K562 (cell line): ENCODE measurements around the gene RHEBL1. TPM values are rescaled to one million over a fixed set of nuclear protein-coding genes. Genes with fewer than 3 reads are reported as not detected.
A peak's percentile ranks its signal among the peaks of the same experiment; 100 is the strongest.

Experiments
- BHLHE40 ChIP-seq: IDR thresholded peaks from 2 replicates; pipeline ENCODE4 v1.6.1; 2011; ENCODE audit warnings: low read length, improper control_type of control experiment
- CTBP1 ChIP-seq: fragments of 450-650 bp; IDR thresholded peaks from 2 replicates; pipeline ENCODE4 v1.6.1; 2016; ENCODE audit warnings: borderline replicate concordance
- EZH2 ChIP-seq: IDR thresholded peaks from 2 replicates; pipeline ENCODE4 v1.6.1; 2012; ENCODE audit warnings: low read depth, mild to moderate bottlenecking, inconsistent platforms, low read length, borderline replicate concordance
- HMG20B ChIP-seq: fragments of 250-450 bp; sonication (Bioruptor Pico); IDR thresholded peaks from 2 replicates; pipeline ENCODE4 v1.5.0; 2021; ENCODE audit warnings: mild to moderate bottlenecking
- HNRNPLL ChIP-seq: fragments of 200-400 bp; formaldehyde crosslinking; IDR thresholded peaks from 2 replicates; pipeline ENCODE4 v1.6.1; 2017; ENCODE audit warnings: low read length, low read depth, mild to moderate bottlenecking; ENCODE audit not compliant: poor library complexity, severe bottlenecking
- KLF16 ChIP-seq: IDR thresholded peaks from 2 replicates; pipeline ENCODE4 v1.6.1; 2016; ENCODE audit warnings: antibody characterized with exemption
- MAX ChIP-seq: sonication (generic); formaldehyde crosslinking; IDR thresholded peaks from 2 replicates; pipeline ENCODE4 v1.9.0; 2022; ENCODE audit warnings: mild to moderate bottlenecking, missing genetic modification reagents
- MYC ChIP-seq, 2 experiments: fragments of 250-450 bp in 1 of 2; sonication (Bioruptor Pico) in 1 of 2; IDR thresholded peaks; 2 replicates each; pipeline versions ENCODE4 v1.5.1 to v1.6.1; 2012 to 2021; ENCODE audit warnings: low read depth in 2 of 2, borderline replicate concordance in 1 of 2, improper control_type of control experiment in 1 of 2, low read length in 1 of 2, mild to moderate bottlenecking in 1 of 2, moderate library complexity in 1 of 2
- NELFE ChIP-seq: IDR thresholded peaks from 2 replicates; pipeline ENCODE4 v1.6.1; 2011; ENCODE audit warnings: mild to moderate bottlenecking; ENCODE audit not compliant: insufficient read depth, insufficient read length
- POLR2B ChIP-seq: fragments of 450-650 bp; IDR thresholded peaks from 2 replicates; pipeline ENCODE4 v1.6.1; 2018; ENCODE audit warnings: low read depth; ENCODE audit not compliant: partially characterized antibody
- PURB ChIP-seq: sonication (generic); formaldehyde crosslinking; IDR thresholded peaks from 2 replicates; pipeline ENCODE4 v1.9.0; 2021; ENCODE audit warnings: low read depth, mild to moderate bottlenecking, missing genetic modification reagents
- RBFOX2 ChIP-seq: fragments of 200-400 bp; formaldehyde crosslinking; IDR thresholded peaks from 2 replicates; pipeline ENCODE4 v1.6.1; 2017; ENCODE audit warnings: low read depth, mild to moderate bottlenecking, low read length, moderate library complexity
- SIRT6 ChIP-seq: IDR thresholded peaks from one replicate; pipeline ENCODE4 v1.6.1; 2012; ENCODE audit warnings: low read depth, mild to moderate bottlenecking, control low read depth, inconsistent platforms, low read length, moderate library complexity
- TFAP4 ChIP-seq: sonication (generic); formaldehyde crosslinking; IDR thresholded peaks from 2 replicates; pipeline ENCODE4 v1.8.0; 2022; ENCODE audit warnings: missing genetic modification reagents, mild to moderate bottlenecking, moderate library complexity, borderline replicate concordance
- THRB ChIP-seq: fragments of 450-650 bp; formaldehyde crosslinking; conservative IDR thresholded peaks from 2 replicates; pipeline ENCODE4 v1.4.0; 2022; ENCODE audit warnings: mild to moderate bottlenecking, missing genetic modification characterization
- ZFP91 ChIP-seq: sonication (generic); formaldehyde crosslinking; IDR thresholded peaks from 2 replicates; pipeline ENCODE4 v1.8.0; 2022; ENCODE audit warnings: mild to moderate bottlenecking, missing genetic modification reagents
- ZMIZ1 ChIP-seq, 2 experiments: fragments of 150-350 bp in 1 of 2; IDR thresholded peaks; 2 replicates each; pipeline ENCODE4 v1.6.1; 2012 to 2016; ENCODE audit warnings: low read depth in 2 of 2, low read length in 2 of 2, mild to moderate bottlenecking in 1 of 2, moderate library complexity in 1 of 2
- ZNF263 ChIP-seq: sonication (generic); formaldehyde crosslinking; IDR thresholded peaks from 2 replicates; pipeline ENCODE4 v1.8.0; 2022; ENCODE audit warnings: mild to moderate bottlenecking, missing genetic modification reagents, borderline replicate concordance
- ZNF316 ChIP-seq: fragments of 450-650 bp; IDR thresholded peaks from 2 replicates; pipeline ENCODE4 v1.6.1; 2016
- ZNF583 ChIP-seq: fragments of 250-450 bp; sonication (Bioruptor Pico); IDR thresholded peaks from 2 replicates; pipeline ENCODE4 v1.4.0; 2020
- polyA plus RNA-seq, 8 experiments: library from polyadenylated mRNA; depleted of rRNA in 4 of 8; stranded (reverse) in 5 of 8; unstranded in 3 of 8; fragments of >200 nt; fragmentation: Nextera tagmentation in 2 of 8; fragmentation: Illumina TruSeq in 1 of 8; extraction: Ambion mirVana in 2 of 8; extraction: Trizol in 1 of 8; gene quantifications; 2 replicates each; pipeline versions ENCODE4 v1.2.1 to v1.2.3, GENCODE V29; 2011 to 2014; ENCODE audit warnings: inconsistent platforms in 1 of 8, missing spikeins in 1 of 8
- total RNA-seq, 7 experiments: library from RNA; depleted of rRNA in 6 of 7; stranded (reverse); fragments of >200 nt in 6 of 7; fragmentation: Illumina TruSeq in 2 of 7; extraction: Trizol in 2 of 7; gene quantifications; 2 replicates each; pipeline versions ENCODE4 v1.2.1 to v1.2.3, GENCODE V29; 2011 to 2021; ENCODE audit warnings: low replicate concordance in 1 of 7

The RHEBL1 gene
- total and polyA plus RNA-seq, 9 of the 15 experiments (the other 6 are each of a cell fraction or from before 2014, with no cell fraction given): 4.3 to 36.1 (median 8.2) TPM

GRCh38 chr12:49088150-49088931, 18.6 kb upstream of the RHEBL1 start (continued):
- TF ChIP-seq TFAP4 (CRISPR knock-in tag): peak; percentile 79
- peak; percentile 70 for TF ChIP-seq HNRNPLL
- peak; percentile 31; the same call in 1 of the 2 replicates for TF ChIP-seq ZNF263 (CRISPR knock-in tag)
- TF ChIP-seq KLF16: 0 out of 2 replicates have a peak, but pooled peaks have one; percentile 40
- peak; percentile 96 for TF ChIP-seq CTBP1
- no peak for TF ChIP-seq SIRT6
- TF ChIP-seq EZH2: no peak
- TF ChIP-seq THRB (CRISPR knock-in tag): 0 out of 2 replicates have a peak, but pooled peaks have one; percentile 42
- TF ChIP-seq NELFE: no peak
- TF ChIP-seq MAX (CRISPR knock-in tag): peak; percentile 65
- TF ChIP-seq PURB (CRISPR knock-in tag): no peak
- no peak for TF ChIP-seq HMG20B (CRISPR knock-in tag)
- no peak for TF ChIP-seq ZFP91 (CRISPR knock-in tag)
- peak in 1 of 2 experiments; percentile 72; a peak in 1 of 4 replicates for TF ChIP-seq ZMIZ1 (IDR thresholded peaks at IDR 0.05; ENCODE audit: low read depth in 2 of 2, low read length in 2 of 2)
- TF ChIP-seq MYC (IDR thresholded peaks at IDR 0.05; ENCODE audit: low read depth, low read length): peak; percentile 82
- TF ChIP-seq MYC (CRISPR knock-in tag; IDR thresholded peaks at IDR 0.05; ENCODE audit: borderline replicate concordance, low read depth): no peak
- peak; percentile 42 for TF ChIP-seq RBFOX2
- TF ChIP-seq ZNF316: peak; percentile 49
- TF ChIP-seq BHLHE40: peak; percentile 49
- TF ChIP-seq POLR2B: no peak
- TF ChIP-seq ZNF583: no peak
